Left ventricle myocardium inferior (tissue), 1 donor: ENCODE data around the gene ACBD6. TPM values are rescaled to one million over a fixed set of nuclear protein-coding genes. Genes with fewer than 3 reads are reported as not detected.

Experiments used
- DNase-seq: peaks from one replicate; pipeline ENCODE4 v3.0.0-alpha.2; 2020
- H3K27ac ChIP-seq: fragments of 200-600 bp; replicated peaks from 2 replicates; pipeline ENCODE4 v1.8.0; 2021
- H3K27me3 ChIP-seq: fragments of 200-600 bp; 2 replicates; pipeline ENCODE4 v1.8.0; 2021; ENCODE audit warnings: low read depth
- H3K36me3 ChIP-seq: fragments of 200-600 bp; 2 replicates; pipeline ENCODE4 v1.8.0; 2021
- H3K4me1 ChIP-seq: fragments of 200-600 bp; 2 replicates; pipeline ENCODE4 v1.8.0; 2021
- H3K4me3 ChIP-seq: fragments of 200-600 bp; 2 replicates; pipeline ENCODE4 v1.8.0; 2021; ENCODE audit warnings: mild to moderate bottlenecking, moderate library complexity
- H3K9me3 ChIP-seq: fragments of 200-600 bp; replicated peaks from 2 replicates; pipeline ENCODE4 v1.8.0; 2021
- intact Hi-C: fragments of 100-400 bp; cut with micrococcal nuclease; formaldehyde crosslinking; loops from one replicate; pipeline ENCODE4 v1.11.0; 2022
- total RNA-seq: library from RNA; stranded (reverse); fragmentation: NEBNext Ultra II Directional; extraction: Animal tissue kit (Norgen Biotek cat#: 25700); gene quantifications from one replicate; pipeline ENCODE4 v1.2.1, GENCODE V29; 2021
- TF ChIP-seq, protein P1 (sequence below): fragments of 200-600 bp; IDR thresholded peaks from 2 replicates; pipeline ENCODE4 v1.8.0; 2021; ENCODE audit warnings: antibody characterized with exemption, mild to moderate bottlenecking, borderline replicate concordance
- donor health status: DM: no; HTN: yes; CAD: no; lungs with severe emphysema.

ACBD6 gene
- total RNA-seq, 1 donor from 2014 or later: 18.2 TPM

DNA sequence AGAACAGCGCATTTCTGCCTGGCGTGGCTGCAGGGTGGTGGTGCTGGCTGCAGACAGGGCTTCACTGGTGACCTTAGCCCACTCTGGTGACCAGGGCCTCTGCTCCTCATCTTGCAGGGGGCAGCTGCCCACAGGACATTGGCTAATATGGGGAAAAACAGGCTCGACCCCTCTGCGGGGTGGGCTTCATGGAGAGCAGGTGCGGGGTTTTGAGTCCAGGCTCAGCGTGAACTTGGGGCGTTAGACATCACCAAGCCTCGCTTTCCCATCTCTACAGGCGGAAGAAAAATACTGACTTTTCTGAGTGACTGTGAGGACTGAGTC lies 247.9 kb downstream of the ACBD6 start:
- Histone ChIP-seq H3K4me1 (no peaks in the 10 kb centered on the region), H3K4me3 (no peak overlapping the region), H3K36me3 (no peaks in the 10 kb centered on the region), H3K27me3 (peaks cover 89% of the 10 kb centered on the region), H3K27ac (no peak overlapping the region), H3K9me3 (no peaks in the 10 kb centered on the region)
- intact Hi-C loops: loop anchor here (10.0 kb wide), 1 partner anchor 220 kb away; no protein-coding TSS in a partner anchor
- TF ChIP-seq, protein P1, sequence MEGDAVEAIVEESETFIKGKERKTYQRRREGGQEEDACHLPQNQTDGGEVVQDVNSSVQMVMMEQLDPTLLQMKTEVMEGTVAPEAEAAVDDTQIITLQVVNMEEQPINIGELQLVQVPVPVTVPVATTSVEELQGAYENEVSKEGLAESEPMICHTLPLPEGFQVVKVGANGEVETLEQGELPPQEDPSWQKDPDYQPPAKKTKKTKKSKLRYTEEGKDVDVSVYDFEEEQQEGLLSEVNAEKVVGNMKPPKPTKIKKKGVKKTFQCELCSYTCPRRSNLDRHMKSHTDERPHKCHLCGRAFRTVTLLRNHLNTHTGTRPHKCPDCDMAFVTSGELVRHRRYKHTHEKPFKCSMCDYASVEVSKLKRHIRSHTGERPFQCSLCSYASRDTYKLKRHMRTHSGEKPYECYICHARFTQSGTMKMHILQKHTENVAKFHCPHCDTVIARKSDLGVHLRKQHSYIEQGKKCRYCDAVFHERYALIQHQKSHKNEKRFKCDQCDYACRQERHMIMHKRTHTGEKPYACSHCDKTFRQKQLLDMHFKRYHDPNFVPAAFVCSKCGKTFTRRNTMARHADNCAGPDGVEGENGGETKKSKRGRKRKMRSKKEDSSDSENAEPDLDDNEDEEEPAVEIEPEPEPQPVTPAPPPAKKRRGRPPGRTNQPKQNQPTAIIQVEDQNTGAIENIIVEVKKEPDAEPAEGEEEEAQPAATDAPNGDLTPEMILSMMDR: no peak
- DNase-seq: no peak

DNA sequence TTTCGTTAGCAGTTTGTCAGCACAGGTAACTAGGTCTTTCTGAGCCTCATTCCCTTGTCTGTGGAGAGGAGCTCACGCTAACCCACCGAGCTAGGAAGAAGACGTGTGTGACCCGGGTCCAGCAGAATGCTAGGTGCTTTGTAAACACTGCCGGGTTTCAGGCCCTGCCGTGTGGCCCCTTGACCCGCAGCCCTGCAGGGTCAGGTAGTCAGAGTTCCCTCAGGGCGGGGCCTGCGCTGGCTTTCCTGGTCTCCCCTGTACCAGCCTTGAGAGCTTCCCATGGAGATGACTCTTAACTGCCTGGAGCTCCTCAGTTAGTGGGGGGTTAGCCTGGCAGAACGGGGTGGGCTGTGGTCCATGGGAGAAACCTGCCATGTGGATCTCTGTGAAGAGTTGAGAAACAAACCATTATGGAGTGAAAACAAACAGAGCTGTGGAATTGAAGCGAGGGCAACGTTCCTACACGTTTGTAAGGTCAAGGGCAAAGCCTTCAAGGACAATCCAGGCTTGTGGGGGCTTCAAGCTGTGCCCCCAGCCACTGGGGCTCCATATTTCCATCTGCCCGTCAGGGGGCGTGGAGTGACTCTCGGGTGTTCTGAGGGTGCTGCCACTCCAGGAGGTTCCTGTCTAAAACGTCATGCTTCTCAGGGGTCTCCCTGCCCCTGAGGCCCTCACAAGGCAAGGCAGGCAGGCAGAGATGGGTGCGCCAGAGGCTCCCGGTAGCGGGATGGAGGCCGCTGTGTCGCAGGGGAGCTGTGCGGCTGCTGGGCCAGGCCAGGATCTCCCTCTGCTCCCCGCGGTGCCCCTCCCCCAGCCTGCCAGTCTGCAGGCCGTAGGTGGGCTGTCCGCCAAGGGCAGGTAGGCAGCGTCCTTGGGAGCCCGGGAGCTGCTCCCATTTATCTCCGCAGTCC lies 248.5 kb downstream of the ACBD6 start:
- H3K36me3 ChIP-seq: no peaks in the 10 kb centered on the region
- TF ChIP-seq, protein P1: no peak
- intact Hi-C loops: loop anchor here (10.0 kb wide), 1 partner anchor 221 kb away; no protein-coding TSS in a partner anchor
- H3K27ac ChIP-seq: no peak overlapping the region
- peaks cover 89% of the 10 kb centered on the region for H3K27me3 ChIP-seq
- no peak for DNase-seq
- no peaks in the 10 kb centered on the region for H3K9me3 ChIP-seq
- no peaks in the 10 kb centered on the region for H3K4me1 ChIP-seq
- no peak overlapping the region for H3K4me3 ChIP-seq

DNA sequence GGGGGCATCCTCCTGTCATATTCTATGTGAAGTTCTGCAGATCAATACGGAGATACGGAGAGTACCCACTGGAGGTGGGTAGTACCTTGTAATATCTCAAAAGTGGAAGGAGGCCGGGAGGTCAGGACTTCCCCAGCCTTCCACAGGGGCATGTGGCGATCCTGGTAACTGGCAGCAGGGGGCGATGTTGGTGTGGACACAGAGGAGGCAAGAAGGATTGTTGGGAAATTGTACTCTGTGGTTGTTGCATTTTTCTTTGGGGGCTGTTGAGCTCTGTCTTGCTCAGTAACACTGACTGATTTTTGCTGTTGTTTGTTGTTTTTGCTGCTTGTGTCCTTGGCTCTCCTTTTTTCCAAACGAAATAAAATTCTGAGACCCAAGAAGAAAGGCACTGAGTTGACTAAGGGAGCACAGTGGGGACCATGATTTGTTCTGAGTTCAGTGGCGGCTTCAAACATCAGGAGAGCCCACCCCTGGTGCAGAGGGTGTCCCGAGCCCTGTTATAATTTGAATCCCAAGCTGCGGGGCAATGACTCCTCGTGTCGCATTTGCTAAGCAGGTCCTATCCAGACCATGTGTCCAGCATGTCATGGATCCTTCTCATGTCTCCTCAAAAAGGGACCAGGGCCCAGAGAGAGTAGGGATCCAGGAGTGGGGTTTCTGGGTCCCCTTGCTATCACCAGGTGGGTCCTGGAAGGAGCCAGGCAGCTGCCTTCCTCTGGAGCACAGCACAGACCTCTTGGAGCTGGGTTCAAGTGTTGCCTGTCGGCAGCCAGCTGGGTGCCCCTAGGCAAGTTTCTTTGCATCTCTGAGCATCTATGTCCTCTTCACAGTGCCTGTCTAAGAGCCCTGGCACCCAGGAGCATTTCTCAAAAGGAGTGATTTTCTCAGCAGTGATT lies 249.5 kb downstream of the ACBD6 start:
- TF ChIP-seq, protein P1: peak; percentile 82
- Histone ChIP-seq H3K9me3 (no peaks in the 10 kb centered on the region), H3K36me3 (no peaks in the 10 kb centered on the region), H3K27me3 (peaks cover 87% of the 10 kb centered on the region), H3K4me1 (no peaks in the 10 kb centered on the region), H3K4me3 (no peak overlapping the region), H3K27ac (no peak overlapping the region)
- peak; percentile 67 for DNase-seq
- intact Hi-C loops: loop anchor here (10.0 kb wide), 1 partner anchor 222 kb away; no protein-coding TSS in a partner anchor

DNA sequence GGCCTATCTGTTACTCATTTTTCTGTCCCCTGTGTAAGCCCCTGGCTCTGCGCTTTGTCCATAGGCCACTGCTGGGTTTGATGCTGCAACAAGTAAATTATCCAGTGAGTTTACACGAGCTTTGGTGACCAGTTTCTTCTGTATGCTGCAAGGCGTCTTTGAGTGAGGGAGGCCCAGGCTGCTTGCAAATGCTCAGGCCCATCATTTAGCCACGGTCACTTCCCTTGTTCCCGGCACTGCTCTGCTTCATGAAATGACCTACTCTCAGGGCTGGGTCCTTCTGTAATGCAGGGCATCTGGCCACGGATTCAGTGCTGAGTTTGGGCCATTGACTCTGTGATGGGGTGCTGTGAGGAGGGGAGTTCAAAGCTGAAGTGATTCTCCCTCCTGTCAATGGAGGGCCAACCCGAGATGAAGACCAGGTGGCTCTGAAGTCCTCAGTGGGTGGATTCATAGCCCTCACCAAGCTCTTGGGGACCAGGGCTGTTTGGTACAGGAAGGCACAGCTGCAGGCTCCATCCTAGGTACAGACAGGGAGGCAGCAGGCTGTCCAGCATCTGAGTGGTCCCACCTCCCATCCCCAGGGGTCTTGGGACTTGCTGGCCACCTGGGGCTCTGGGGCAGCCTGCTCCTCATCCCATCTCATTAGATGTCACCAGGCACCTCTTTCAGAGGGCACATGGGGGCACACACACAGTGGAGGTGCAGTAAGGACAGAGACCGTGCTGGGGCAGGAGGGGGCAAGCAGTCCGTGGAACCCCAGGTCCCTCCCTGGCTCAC lies 250.7 kb downstream of the ACBD6 start:
- Histone ChIP-seq H3K4me1 (no peaks in the 10 kb centered on the region), H3K27ac (no peak overlapping the region), H3K4me3 (no peak overlapping the region), H3K9me3 (no peaks in the 10 kb centered on the region), H3K36me3 (no peaks in the 10 kb centered on the region), H3K27me3 (peaks cover 87% of the 10 kb centered on the region)
- DNase-seq: no peak
- TF ChIP-seq, protein P1: no peak
- intact Hi-C loops: loop anchor here (10.0 kb wide), 1 partner anchor 223 kb away; no protein-coding TSS in a partner anchor
